SK-N-SH (cell line): ENCODE data around the gene CENPS. TPM values are rescaled to one million over a fixed set of nuclear protein-coding genes. Genes with fewer than 3 reads are reported as not detected.

ENCODE experiments used
- CTCF ChIA-PET: fragments of 300-600, 350-600 bp; formaldehyde crosslinking; extraction: SDS; loops from one replicate; lab custom pipeline; 2021; lab: Yijun Ruan, JAX
- POLR2A ChIA-PET: fragments of 350-600 bp; sonication (Branson Sonifier 250); formaldehyde crosslinking; extraction: SDS; loops from one replicate; lab custom pipeline; 2020; ENCODE audit warnings: antibody characterized with exemption, inconsistent platforms; lab: Yijun Ruan, JAX
- DNase-seq: peaks from one replicate; pipeline ENCODE4 v3.0.0; 2012
- H2AFZ ChIP-seq: fragments of 200-600 bp; sonication (generic); 2 replicates; pipeline ENCODE4 v1.8.1; 2016; ENCODE audit warnings: antibody characterized with exemption, mild to moderate bottlenecking, low read depth
- H3F3A ChIP-seq: fragments of 200-600 bp; sonication (generic); replicated peaks from 2 replicates; pipeline ENCODE3; 2016; ENCODE audit warnings: antibody characterized with exemption, mild to moderate bottlenecking; ENCODE audit not compliant: insufficient read depth
- H3K27ac ChIP-seq, 2 experiments: fragments of 200-500 bp in 1 of 2; fragments of 200-600 bp in 1 of 2; sonication (Bioruptor generic) in 1 of 2; sonication (generic), shearing (Covaris generic) in 1 of 2; 2 replicates each; pipeline versions ENCODE4 v1.5.1 to v1.6.1; 2014 to 2016; ENCODE audit warnings: low read depth in 2 of 2, inconsistent platforms in 1 of 2, low read length in 1 of 2, mild to moderate bottlenecking in 1 of 2, mixed read lengths in 1 of 2
- H3K27me3 ChIP-seq: fragments of 200-600 bp; sonication (generic), shearing (Covaris generic); 2 replicates; pipeline ENCODE4 v1.6.1; 2016; ENCODE audit warnings: mixed run types; ENCODE audit not compliant: insufficient read depth
- H3K36me3 ChIP-seq, 2 experiments: fragments of 200-500 bp in 1 of 2; fragments of 200-600 bp in 1 of 2; sonication (Bioruptor generic) in 1 of 2; sonication (generic) in 1 of 2; replicated peaks in 1 of 2; 2 replicates each; pipeline versions ENCODE3 to v1.5.1; 2014 to 2016; ENCODE audit warnings: low read length in 1 of 2, mild to moderate bottlenecking in 1 of 2; ENCODE audit not compliant: insufficient read depth in 2 of 2, control insufficient read depth in 1 of 2
- H3K4me1 ChIP-seq, 2 experiments: fragments of 200-500 bp in 1 of 2; fragments of 200-600 bp in 1 of 2; sonication (Bioruptor generic) in 1 of 2; sonication (generic), shearing (Covaris generic) in 1 of 2; 2 replicates each; pipeline versions ENCODE4 v1.5.1 to v1.6.1; 2014 to 2016; ENCODE audit warnings: low read depth in 1 of 2, low read length in 1 of 2, mixed run types in 1 of 2; ENCODE audit not compliant: insufficient read depth in 2 of 2, control insufficient read depth in 1 of 2
- H3K4me2 ChIP-seq: fragments of 200-600 bp; sonication (generic), shearing (Covaris generic); 2 replicates; pipeline ENCODE4 v1.6.1; 2017; ENCODE audit warnings: mixed run types
- H3K4me3 ChIP-seq, 2 experiments: fragments of 200-500 bp in 1 of 2; fragments of 200-600 bp in 1 of 2; sonication (Bioruptor generic) in 1 of 2; sonication (generic), shearing (Covaris generic) in 1 of 2; 2 replicates each; pipeline versions ENCODE4 v1.5.1 to v1.8.1; 2014 to 2016; ENCODE audit warnings: low read depth in 2 of 2, inconsistent platforms in 1 of 2, low read length in 1 of 2, mild to moderate bottlenecking in 1 of 2, mixed read lengths in 1 of 2, moderate library complexity in 1 of 2
- H3K79me2 ChIP-seq: fragments of 200-600 bp; sonication (generic); 2 replicates; pipeline ENCODE4 v1.8.1; 2017; ENCODE audit warnings: mild to moderate bottlenecking; ENCODE audit not compliant: insufficient read depth
- H3K9ac ChIP-seq: fragments of 200-600 bp; sonication (generic); 2 replicates; pipeline ENCODE4 v1.6.1; 2017; ENCODE audit warnings: mixed run types
- H3K9me2 ChIP-seq: fragments of 200-600 bp; sonication (generic); 2 replicates; pipeline ENCODE4 v1.6.1; 2017; ENCODE audit warnings: mixed run types
- H3K9me3 ChIP-seq: fragments of 200-600 bp; sonication (generic); 2 replicates; pipeline ENCODE4 v1.6.1; 2017; ENCODE audit warnings: mixed run types, mild to moderate bottlenecking, moderate library complexity
- H4K20me1 ChIP-seq: fragments of 200-600 bp; sonication (generic); 2 replicates; pipeline ENCODE4 v1.6.1; 2017; ENCODE audit warnings: mild to moderate bottlenecking, mixed run types; ENCODE audit not compliant: insufficient read depth
- CHD2 ChIP-seq: fragments of 150-350 bp; IDR thresholded peaks from 2 replicates; pipeline ENCODE4 v1.6.1; 2018; ENCODE audit warnings: low read length; ENCODE audit not compliant: partially characterized antibody
- FOSL2 ChIP-seq: IDR thresholded peaks from 2 replicates; pipeline ENCODE4 v1.4.0; 2012; ENCODE audit warnings: low read depth, mild to moderate bottlenecking, moderate library complexity, borderline replicate concordance
- GATA2 ChIP-seq: sonication (generic); formaldehyde crosslinking; IDR thresholded peaks from 2 replicates; pipeline ENCODE4 v1.5.0; 2020; ENCODE audit warnings: mild to moderate bottlenecking, missing genetic modification reagents
- IRF3 ChIP-seq: fragments of 150-350 bp; IDR thresholded peaks from 2 replicates; pipeline ENCODE4 v1.6.1; 2016; ENCODE audit warnings: mild to moderate bottlenecking, low read depth, low read length
- JUND ChIP-seq: IDR thresholded peaks from 2 replicates; pipeline ENCODE4 v1.4.0; 2012
- MXI1 ChIP-seq: IDR thresholded peaks from 2 replicates; pipeline ENCODE4 v1.6.1; 2012; ENCODE audit warnings: mild to moderate bottlenecking, low read depth, low read length, improper control_type of control experiment
- PBX3 ChIP-seq: IDR thresholded peaks from 2 replicates; pipeline ENCODE4; 2012
- POLR2AphosphoS5 ChIP-seq: IDR thresholded peaks from 2 replicates; pipeline ENCODE4 v1.6.1; 2012; ENCODE audit warnings: low read depth, low read length
- RAD21 ChIP-seq: IDR thresholded peaks from 2 replicates; pipeline ENCODE4 v1.6.1; 2012; ENCODE audit warnings: mild to moderate bottlenecking, low read length
- RCOR1 ChIP-seq: fragments of 150-350 bp; IDR thresholded peaks from 2 replicates; pipeline ENCODE4 v1.6.1; 2017; ENCODE audit warnings: antibody characterized with exemption, low read length
- TCF12 ChIP-seq: IDR thresholded peaks from 2 replicates; pipeline ENCODE4 v1.4.0; 2012
- USF1 ChIP-seq: IDR thresholded peaks from 2 replicates; pipeline ENCODE4 v1.4.0; 2012; ENCODE audit warnings: low read depth, borderline replicate concordance
- WGBS: methylation state at CpG from one replicate; pipeline ENCODE4 v1.1.6; 2017; ENCODE audit warnings: low lambda C conversion rate; 5-methylcytosine and 5-hydroxymethylcytosine counted together
- polyA plus RNA-seq, 3 experiments: library from polyadenylated mRNA; depleted of rRNA; stranded (reverse); fragments of >200 nt; gene quantifications; 2 replicates each; pipeline ENCODE4 v1.2.3, GENCODE V29; 2012

The CENPS gene
- polyA plus RNA-seq, 1 of the 3 experiments (the other 2 are of a cell fraction) = 20.0 TPM

GRCh38 chr1:10430216-10431069 lies at the start of gene CENPS (continued):
- TF ChIP-seq POLR2AphosphoS5 (peak; percentile 91), PBX3 (0 out of 2 replicates have a peak, but pooled peaks have one; percentile 4), TCF12 (no peak), CHD2 (peak; percentile 37), JUND (no peak), FOSL2 (peak; percentile 23; the same call in 1 of the 2 replicates), RAD21 (peak; percentile 63), IRF3 (no peak), MXI1 (peak; percentile 88), USF1 (no peak), GATA2 (CRISPR knock-in tag) (peak; percentile 42)
- TF ChIP-seq, all 33 proteins: peak for 20

- H3K9me2 ChIP-seq = no peaks in the 10 kb centered on the region
- H3K79me2 ChIP-seq = no peaks in the 10 kb centered on the region
- no peaks in the 10 kb centered on the region for H3K9me3 ChIP-seq
- no peak overlapping the region for H3K9ac ChIP-seq
- peaks cover 7 to 12% of the 10 kb centered on the region in 2 experiments for H3K36me3 ChIP-seq
- DNase-seq = no peak
- WGBS = 45% methylated on average over 5 of the region's 5 CpGs
- peak overlapping the region; percentile 43; the same call in 1 of the 2 replicates for H3K4me2 ChIP-seq
- ChIA-PET CTCF (interaction anchor here (0.9 to 2.2 kb wide), 4 partner anchors 36 to 113 kb away, joined by 3 to 9 read pairs (median 4); partner anchors contain the start of gene CENPS), POLR2A (interaction anchor here (0.6 kb wide), 1 partner anchor 19 kb away, joined by 3 read pairs; no protein-coding TSS in a partner anchor)
- H3K27me3 ChIP-seq = no peaks in the 10 kb centered on the region
- H3F3A ChIP-seq = peaks cover 32% of the 10 kb centered on the region
- H3K4me1 ChIP-seq = 0 out of 4 replicates have a peak, but pooled peaks cover 0 to 7% of the 10 kb centered on the region in 2 experiments
- TF ChIP-seq FOSL2 (peak; percentile 60), RCOR1 (no peak)
- peak overlapping the region in 1 of 2 experiments; percentile 69; a peak in 2 of 4 replicates for H3K27ac ChIP-seq
- H4K20me1 ChIP-seq = no peaks in the 10 kb centered on the region
- H2AFZ ChIP-seq = no peak overlapping the region
- no peak overlapping the region for H3K4me3 ChIP-seq
These were observed 49.5 kb upstream of the CENPS start for GRCh38 chr1:10380594-10381275.
